ENCODE measurements around the gene ANAPC5. TPM values are rescaled to one million over a fixed set of nuclear protein-coding genes. Genes with fewer than 3 reads are reported as not detected.

The ANAPC5 gene
- total RNA-seq, 1 donor from 2014 or later, result 86.0 TPM

Other genes with a start within 250 kb of the ANAPC5 start
- not detected for gene P2RX7, start 219.5 kb downstream of the ANAPC5 start, total RNA-seq (ENCODE audit: unreplicated experiment)
- gene P2RX4, start 142.3 kb downstream of the ANAPC5 start, total RNA-seq (ENCODE audit: unreplicated experiment), result 3.7 TPM
- gene CAMKK2, start 55.7 kb downstream of the ANAPC5 start, total RNA-seq (ENCODE audit: unreplicated experiment), result 50.2 TPM
- 63.7 TPM for gene RNF34, start 47.7 kb upstream of the ANAPC5 start, total RNA-seq (ENCODE audit: unreplicated experiment)
- gene KDM2B, start 228.6 kb upstream of the ANAPC5 start, total RNA-seq (ENCODE audit: unreplicated experiment), result 64.3 TPM

Measured in glutamatergic neuron (in vitro differentiated cells).